IMR-90 (cell line): ENCODE measurements around the gene FAM149B1.

Experiments
- BHLHE40 ChIP-seq: fragments of 150-350 bp; IDR thresholded peaks from 2 replicates; pipeline ENCODE4 v1.6.1; 2016; ENCODE audit warnings: mild to moderate bottlenecking, low read depth, low read length
- CEBPB ChIP-seq: IDR thresholded peaks from 2 replicates; pipeline ENCODE4 v1.6.1; 2012; ENCODE audit warnings: low read depth, low read length, improper control_type of control experiment
- CHD1 ChIP-seq: IDR thresholded peaks from 2 replicates; pipeline ENCODE4 v1.6.1; 2012; ENCODE audit warnings: low read depth, low read length, improper control_type of control experiment
- CTCF ChIP-seq: conservative IDR thresholded peaks from 2 replicates; pipeline ENCODE4 v1.5.1; 2012; ENCODE audit warnings: mild to moderate bottlenecking, low read depth, low read length, improper control_type of control experiment
- MAFK ChIP-seq: IDR thresholded peaks from 2 replicates; pipeline ENCODE4 v1.6.1; 2012; ENCODE audit warnings: low read depth, low read length, improper control_type of control experiment
- MAZ ChIP-seq: IDR thresholded peaks from 2 replicates; pipeline ENCODE4 v1.6.1; 2012; ENCODE audit warnings: low read depth, mild to moderate bottlenecking, low read length, improper control_type of control experiment, moderate library complexity, borderline replicate concordance
- MXI1 ChIP-seq: IDR thresholded peaks from 2 replicates; pipeline ENCODE4 v1.6.1; 2012; ENCODE audit warnings: low read depth, mild to moderate bottlenecking, low read length, moderate library complexity, borderline replicate concordance
- NFE2L2 ChIP-seq: fragments of 150-350 bp; IDR thresholded peaks from 2 replicates; pipeline ENCODE4 v1.6.1; 2016; ENCODE audit warnings: low read depth, mild to moderate bottlenecking, low read length
- POLR2A ChIP-seq: IDR thresholded peaks from 2 replicates; pipeline ENCODE4 v1.6.1; 2012; ENCODE audit warnings: mild to moderate bottlenecking, low read depth, low read length
- RAD21 ChIP-seq: IDR thresholded peaks from 2 replicates; pipeline ENCODE4 v1.6.1; 2012; ENCODE audit warnings: low read length, improper control_type of control experiment
- RCOR1 ChIP-seq: IDR thresholded peaks from 2 replicates; pipeline ENCODE4 v1.6.1; 2012; ENCODE audit warnings: mild to moderate bottlenecking, low read length, improper control_type of control experiment; ENCODE audit not compliant: insufficient replicate concordance
- RFX5 ChIP-seq: IDR thresholded peaks from 2 replicates; pipeline ENCODE4 v1.8.0; 2012; ENCODE audit warnings: low read depth, mild to moderate bottlenecking, low read length, moderate library complexity
- SMC3 ChIP-seq: fragments of 150-350 bp; IDR thresholded peaks from 2 replicates; pipeline ENCODE4 v1.6.1; 2016; ENCODE audit warnings: low read depth, mild to moderate bottlenecking, antibody characterized with exemption, low read length, moderate library complexity
- USF2 ChIP-seq: fragments of 150-350 bp; IDR thresholded peaks from 2 replicates; pipeline ENCODE4 v1.6.1; 2017; ENCODE audit warnings: mild to moderate bottlenecking, antibody characterized with exemption, low read length, low read depth

GRCh38 chr10:73174148-73174925 lies 6.4 kb downstream of the FAM149B1 start:
- TF ChIP-seq CTCF (no peak), POLR2A (no peak), NFE2L2 (no peak), RFX5 (no peak), BHLHE40 (no peak), MXI1 (no peak), MAFK (no peak), RCOR1 (no peak), CEBPB (no peak), USF2 (no peak), RAD21 (no peak), SMC3 (no peak), CHD1 (no peak), MAZ (no peak)
